Measurements from ENCODE around the gene FEM1C.
"Not testable (repeated sequence)": the region's sequence is repeated elsewhere in the genome, so short reads cannot be mapped to it uniquely, and the experiment has no call there.

Gene FEM1C

DNA sequence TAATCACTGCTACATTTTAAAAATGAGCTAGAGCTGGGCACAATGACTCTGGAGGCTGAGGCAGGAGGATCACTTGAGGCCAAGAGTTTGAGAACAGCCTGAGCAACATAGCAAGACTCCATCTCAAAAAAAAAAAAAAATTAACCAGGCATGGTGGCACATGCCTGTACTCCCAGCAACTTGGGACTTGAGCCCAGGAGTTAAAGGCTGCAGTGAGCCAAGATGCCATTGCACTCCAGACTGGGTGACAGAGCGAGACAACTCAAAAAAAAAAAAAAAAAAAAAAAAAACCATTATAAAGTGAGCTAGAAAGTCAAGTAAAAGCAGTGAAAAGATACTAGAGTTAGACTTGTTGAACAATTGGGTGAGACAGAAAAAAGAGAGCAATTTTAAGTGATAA is 28.2 kb downstream of the FEM1C start:
- DNase-seq: no peak

GRCh38 chr5:115514220-115514619 is 30.4 kb downstream of the FEM1C start:
- no peak for DNase-seq

DNA sequence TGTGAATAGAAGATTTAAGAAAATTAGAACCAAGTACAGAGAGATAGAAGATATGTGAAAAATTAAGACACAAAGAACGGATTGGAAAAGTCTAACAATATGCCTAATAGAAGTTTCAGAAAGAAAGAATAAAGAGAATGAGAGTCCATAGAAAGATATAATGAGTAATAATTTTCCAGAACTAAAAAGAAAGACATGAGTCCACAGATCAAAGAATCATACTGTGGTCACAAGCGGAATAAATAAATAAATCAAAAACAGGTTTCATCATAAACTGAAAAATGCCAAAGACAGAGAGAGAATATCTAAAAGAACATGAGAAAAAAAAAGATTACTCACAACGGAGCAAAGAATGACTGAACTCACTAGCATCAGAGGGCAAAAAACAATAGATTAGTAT is 32.9 kb downstream of the FEM1C start:
- DNase-seq: no peak

DNA sequence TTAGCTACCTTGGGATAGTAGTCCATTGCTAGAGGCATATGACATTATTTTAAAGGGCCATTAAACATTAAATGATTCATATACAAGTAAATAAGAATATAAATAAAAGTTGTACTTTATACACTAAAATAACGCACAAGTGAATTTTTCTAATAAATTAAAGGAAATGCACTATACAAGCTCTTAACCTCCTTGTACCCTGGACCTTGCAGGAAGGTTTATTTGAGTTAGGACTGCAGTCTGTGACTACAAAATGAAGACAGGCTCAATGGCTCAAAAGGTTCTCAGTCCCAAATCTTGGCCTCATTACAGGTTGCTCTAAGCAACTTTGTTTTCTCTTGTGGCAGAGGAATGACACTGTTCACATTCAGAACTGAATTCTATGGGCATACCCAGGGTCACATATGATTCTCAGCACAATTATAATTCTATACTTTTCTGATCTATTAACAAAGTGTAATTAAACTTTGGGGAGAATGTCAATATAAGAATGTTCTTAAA is 34.4 kb downstream of the FEM1C start:
- peak; percentile 50 for DNase-seq

- no peak for DNase-seq
Observed at GRCh38 chr5:115509547-115509946, 35.0 kb downstream of the FEM1C start.

DNA sequence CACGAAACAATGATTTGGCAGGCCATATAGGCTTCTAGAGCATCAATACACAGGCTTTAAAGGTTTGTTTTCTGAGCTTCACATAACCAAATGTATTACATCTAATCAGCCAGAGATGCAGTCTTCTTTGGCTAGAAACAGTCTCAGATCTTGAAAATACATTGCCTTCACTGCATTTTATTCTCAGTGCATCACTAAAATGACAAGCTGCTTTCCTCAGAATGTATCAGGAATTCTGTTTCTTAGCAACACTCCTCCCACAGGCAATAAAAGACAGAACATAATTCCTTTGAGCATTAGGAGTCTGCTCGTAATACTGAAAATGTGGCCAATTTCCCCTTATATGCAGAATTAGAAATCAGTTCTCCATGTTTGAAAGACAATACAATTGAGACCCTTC is 36.9 kb downstream of the FEM1C start:
- no peak for DNase-seq

GRCh38 chr5:115503420-115503819 is 41.2 kb downstream of the FEM1C start:
- DNase-seq: no peak

- no peak for DNase-seq
Observed at GRCh38 chr5:115501464-115502210, 42.9 kb downstream of the FEM1C start.

GRCh38 chr5:115500225-115500624 is 44.4 kb downstream of the FEM1C start:
- no peak for DNase-seq

- no peak for DNase-seq
Observed at GRCh38 chr5:115496936-115497576, 47.5 kb downstream of the FEM1C start.

GRCh38 chr5:115494570-115495289 is 49.8 kb downstream of the FEM1C start:
- no peak for DNase-seq

DNA sequence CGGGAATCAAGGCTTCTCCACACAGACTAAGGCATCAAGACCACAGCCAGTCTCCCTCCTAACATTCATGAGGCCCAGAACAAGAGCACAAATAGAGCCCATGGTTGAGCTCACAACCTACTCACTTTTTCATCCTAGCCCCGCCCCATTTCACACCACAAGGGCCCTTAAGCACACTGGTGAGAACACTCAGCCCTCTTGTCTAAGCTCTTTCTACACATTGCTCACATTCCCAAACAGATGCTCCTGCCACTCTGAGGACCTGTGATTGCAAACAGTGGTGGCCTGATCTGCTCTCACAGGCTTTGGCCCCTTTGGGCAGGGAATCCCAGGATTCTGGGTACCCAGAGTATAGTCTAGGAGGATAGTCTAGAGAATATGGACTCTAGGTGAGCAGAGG is 54.0 kb downstream of the FEM1C start:
- DNase-seq: no peak

DNA sequence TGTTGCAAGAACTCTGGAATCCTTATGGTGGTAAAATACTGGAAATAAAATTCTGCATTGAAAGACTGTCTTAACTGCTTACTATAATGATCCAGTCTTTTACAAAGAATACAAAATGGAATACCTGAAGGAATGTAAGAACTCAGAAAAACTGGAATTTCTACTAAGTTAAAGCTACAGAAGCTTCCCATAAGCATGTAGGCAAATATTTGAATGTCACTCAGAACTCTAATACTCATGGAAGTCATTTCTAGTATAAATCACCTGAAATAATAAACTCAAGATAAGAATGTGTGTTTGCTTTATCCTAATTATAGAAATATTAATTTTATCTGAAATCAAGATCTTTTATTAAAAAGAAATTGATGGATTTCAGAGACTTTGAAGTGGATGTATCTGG is 54.8 kb downstream of the FEM1C start:
- DNase-seq: no peak

- no peak for DNase-seq
Observed at GRCh38 chr5:115487756-115488155, 56.8 kb downstream of the FEM1C start.

DNA sequence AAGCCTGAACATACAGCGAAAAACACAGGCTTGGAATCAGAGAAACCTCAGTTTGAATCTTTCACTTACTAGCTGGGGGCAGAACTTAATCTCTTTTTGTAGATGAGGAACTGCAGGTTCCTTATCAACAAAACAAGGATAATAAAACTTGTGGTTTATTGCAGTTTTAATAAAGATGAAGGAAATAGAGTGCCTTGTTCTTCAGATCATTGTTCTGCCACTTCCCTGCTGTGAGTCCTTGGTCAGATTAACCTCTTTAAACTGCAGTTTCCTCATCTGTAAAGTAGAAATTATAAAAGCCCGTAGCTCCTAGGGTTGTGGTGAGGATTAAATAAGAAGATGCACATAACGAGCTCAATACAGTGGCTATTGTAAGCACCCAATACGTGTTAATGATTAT is 57.4 kb downstream of the FEM1C start:
- no peak for DNase-seq

DNA sequence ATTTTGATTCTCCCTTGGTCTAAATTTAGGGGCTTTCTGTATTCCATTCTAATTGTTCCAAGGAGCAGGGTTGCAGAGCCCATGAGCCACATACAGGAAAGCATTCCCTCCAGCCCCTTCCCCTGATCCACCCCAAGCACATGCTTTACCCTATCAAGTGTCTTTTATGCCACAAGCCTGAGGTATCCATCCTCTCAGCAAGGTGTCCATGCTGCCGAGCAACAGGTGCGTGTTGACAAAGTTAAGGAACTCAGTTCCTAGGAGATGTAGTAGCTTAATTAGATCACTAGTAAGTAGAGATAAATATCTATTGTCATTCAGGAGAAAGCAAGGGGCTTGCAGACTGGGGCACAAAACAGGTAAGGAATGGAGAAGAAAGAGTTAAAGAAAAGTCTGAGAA is 57.8 kb downstream of the FEM1C start:
- DNase-seq: no peak

DNA sequence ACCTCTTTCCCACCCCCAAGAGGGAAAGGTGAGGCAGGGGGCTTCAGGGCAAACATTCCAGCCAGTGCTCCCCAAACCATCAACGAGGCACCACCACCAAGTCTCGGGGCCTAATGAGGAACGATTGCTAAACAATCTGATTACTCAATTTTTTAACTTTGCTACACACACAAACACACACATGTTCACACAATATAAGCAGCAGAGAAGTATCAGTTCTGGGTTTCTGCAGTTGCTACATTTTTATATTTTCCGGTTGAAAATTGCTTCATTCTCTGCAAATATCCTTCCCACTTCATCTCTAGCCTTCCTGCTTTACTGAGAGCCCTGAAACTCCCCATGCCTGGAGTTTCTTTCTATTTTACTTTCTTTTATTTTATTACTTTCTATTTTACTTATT is 60.2 kb downstream of the FEM1C start:
- DNase-seq: no peak

DNA sequence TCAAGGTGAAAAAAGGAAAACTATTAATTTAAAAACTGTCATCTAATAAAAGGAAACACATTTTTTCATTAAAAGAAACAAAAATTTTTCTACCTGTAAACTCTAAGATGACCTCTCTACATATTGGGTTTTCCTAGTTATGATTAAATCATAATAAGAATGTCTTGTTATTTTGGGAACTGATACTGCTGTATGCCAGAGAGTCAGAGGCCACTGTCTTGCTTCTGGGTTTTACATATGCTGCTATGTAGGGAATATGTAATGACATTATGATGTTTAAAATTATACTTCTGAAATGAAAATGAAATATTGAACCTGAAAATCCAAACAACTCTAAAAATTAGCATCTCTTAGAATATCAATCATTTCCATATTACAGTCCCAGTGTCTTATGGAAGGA is 63.7 kb downstream of the FEM1C start:
- no peak for DNase-seq

- DNase-seq: no peak
Observed at GRCh38 chr5:115480271-115480670, 64.3 kb downstream of the FEM1C start.

DNA sequence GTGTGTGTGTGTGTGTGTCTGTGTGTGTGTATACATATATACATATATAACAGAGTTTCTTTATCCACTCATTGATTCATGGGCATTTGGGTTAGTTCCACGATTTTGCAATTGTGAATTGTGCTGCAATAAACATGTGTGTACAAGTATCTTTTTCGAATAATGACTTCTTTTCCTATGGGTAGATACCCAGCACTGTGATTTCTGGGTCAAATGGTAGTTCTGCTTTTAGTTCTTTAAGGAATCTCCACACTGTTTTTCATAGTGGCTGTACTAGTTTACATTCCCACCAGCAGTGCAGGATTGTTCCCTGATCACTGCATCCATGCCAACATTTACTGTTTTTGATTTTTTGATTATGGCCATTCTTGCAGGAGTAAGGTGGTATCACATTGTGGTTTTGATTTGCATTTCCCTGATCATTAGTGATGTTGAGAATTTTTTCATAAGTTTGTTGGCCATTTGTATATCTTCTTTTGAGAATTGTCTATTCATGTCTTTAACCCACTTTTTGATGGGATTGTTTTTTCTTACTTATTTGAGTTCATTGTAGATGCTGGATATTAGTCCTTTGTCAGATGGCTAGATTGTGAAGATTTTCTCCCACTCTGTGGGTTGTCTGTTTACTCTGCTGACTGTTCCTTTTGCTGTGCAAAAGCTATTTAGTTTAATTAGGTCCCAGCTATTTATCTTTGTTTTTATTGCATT is 65.3 kb downstream of the FEM1C start:
- not testable (repeated sequence) for DNase-seq

DNA sequence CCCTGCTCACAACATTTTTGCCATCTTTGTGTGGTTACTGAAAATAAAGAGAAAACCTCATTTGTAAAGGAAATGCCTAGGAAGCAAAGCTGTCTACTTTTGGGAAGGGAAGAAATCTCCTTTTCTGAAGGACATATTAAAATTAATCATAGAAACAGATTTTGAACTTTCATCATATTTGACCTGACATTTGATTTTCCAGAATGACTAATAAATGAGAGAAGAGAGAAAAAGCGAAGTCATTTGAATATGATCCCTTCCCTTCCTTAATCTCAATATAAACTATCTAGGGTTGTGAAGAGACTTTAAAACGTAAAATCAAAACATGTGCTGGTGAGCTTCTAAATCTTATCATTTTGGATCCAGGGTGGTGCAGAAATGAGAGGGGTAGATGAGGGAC is 66.3 kb downstream of the FEM1C start:
- DNase-seq: no peak

GRCh38 chr5:115477581-115477980 is 67.0 kb downstream of the FEM1C start:
- no peak for DNase-seq

- DNase-seq: no peak
Observed at GRCh38 chr5:115475788-115476187, 68.8 kb downstream of the FEM1C start.

Data from midbrain (tissue), 1 donor.